T-helper 17 cell (primary cell): ENCODE measurements around the gene PEDS1. TPM values are rescaled to one million over a fixed set of nuclear protein-coding genes. Genes with fewer than 3 reads are reported as not detected.

ENCODE experiments used
- ATAC-seq: fragments of 150-1000 bp; cut with Tn5 transposase; 2 replicates; pipeline ENCODE4 v1.10.0; 2021; ENCODE audit warnings: mild to moderate bottlenecking, moderate library complexity
- DNase-seq, 3 donors: peaks; one replicate each; pipeline versions ENCODE4 v3.0.0 to v3.0.0-alpha.2; 2020 to 2021
- H3K9me3 ChIP-seq: one replicate; pipeline ENCODE4 v1.7.0; 2013; ENCODE audit warnings: low read length, mild to moderate bottlenecking; ENCODE audit not compliant: control insufficient read depth, poor library complexity, severe bottlenecking
- H3K27ac Mint-ChIP-seq: one replicate; pipeline ENCODE4 v1.8.0; 2022; ENCODE audit warnings: mild to moderate bottlenecking, moderate library complexity, mixed read lengths
- H3K27me3 Mint-ChIP-seq: one replicate; pipeline ENCODE4 v1.8.0; 2022; ENCODE audit warnings: mixed read lengths
- H3K36me3 Mint-ChIP-seq: one replicate; pipeline ENCODE4 v1.8.0; 2022; ENCODE audit warnings: low read depth, mixed read lengths
- H3K4me1 Mint-ChIP-seq: one replicate; pipeline ENCODE4 v1.8.0; 2022; ENCODE audit warnings: mild to moderate bottlenecking, mixed read lengths
- H3K4me3 Mint-ChIP-seq: one replicate; pipeline ENCODE4 v1.8.0; 2022; ENCODE audit warnings: mild to moderate bottlenecking, moderate library complexity, mixed read lengths
- total RNA-seq, 4 donors: library from RNA in 2 of 4; stranded (reverse) in 2 of 4; gene quantifications; one replicate each; pipeline ENCODE4 v1.2.3 and lab custom pipeline; 2022 to 2026

Gene PEDS1
- total RNA-seq, 2 donors from 2014 or later: 14.3 to 22.6 TPM

DNA sequence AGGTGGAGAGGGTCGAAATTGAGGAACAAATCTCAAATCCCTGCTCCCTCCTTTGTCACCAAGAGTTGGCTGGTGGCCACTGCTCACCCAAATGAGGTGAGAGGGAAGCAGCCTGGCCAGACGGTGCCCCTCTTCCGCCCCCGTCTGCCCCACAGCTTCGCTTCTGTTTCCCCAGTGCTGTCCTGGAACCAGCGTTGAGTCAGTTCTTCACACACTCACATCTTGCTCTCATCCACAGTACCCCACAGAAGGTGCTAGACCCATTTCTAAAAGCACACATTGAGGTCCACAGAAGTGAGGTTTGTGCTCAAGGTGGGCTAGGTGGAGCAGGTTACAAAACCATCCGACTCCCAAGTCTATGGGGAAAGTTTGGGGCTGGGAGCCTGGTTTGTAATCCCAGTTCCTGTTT lies 40.9 kb upstream of the PEDS1 start:
- Mint-ChIP-seq H3K27me3 (no peaks in the 10 kb centered on the region), H3K27ac (peak overlapping the region; percentile 14), H3K4me1 (peaks cover 27% of the 10 kb centered on the region), H3K36me3 (no peaks in the 10 kb centered on the region), H3K4me3 (peak overlapping the region; percentile 5)
- no peak for ATAC-seq
- H3K9me3 ChIP-seq: no peaks in the 10 kb centered on the region
- no peak for DNase-seq

DNA sequence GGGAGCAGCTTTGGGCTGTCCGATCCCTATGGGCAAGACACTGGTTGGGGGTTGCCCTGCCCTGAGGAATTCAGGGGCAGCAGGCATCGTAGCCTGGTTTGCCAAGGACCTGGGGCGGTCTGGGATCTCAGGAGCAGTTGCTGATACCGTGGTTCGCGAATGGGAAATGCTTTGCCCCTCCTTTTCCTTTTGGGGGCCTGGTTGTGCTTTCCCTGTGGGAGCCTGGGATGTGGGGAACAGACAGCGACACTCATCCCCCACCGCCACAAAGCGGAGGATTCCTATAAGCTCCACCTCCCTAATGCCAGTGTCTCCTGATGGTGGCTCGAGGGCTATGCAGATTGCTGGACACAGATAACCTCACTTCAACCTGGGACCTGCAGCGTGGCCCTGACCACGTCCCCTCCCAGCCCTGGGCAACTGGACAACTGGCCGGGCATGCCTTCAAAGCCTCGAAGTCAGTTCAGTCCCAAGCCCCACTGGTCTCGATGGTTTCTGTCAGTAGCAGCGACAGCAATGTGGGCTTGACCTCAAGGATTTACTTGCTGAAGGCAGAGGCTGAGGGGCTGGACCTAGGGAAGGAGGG lies 40.4 kb upstream of the PEDS1 start:
- no peaks in the 10 kb centered on the region for H3K27me3 Mint-ChIP-seq

DNA sequence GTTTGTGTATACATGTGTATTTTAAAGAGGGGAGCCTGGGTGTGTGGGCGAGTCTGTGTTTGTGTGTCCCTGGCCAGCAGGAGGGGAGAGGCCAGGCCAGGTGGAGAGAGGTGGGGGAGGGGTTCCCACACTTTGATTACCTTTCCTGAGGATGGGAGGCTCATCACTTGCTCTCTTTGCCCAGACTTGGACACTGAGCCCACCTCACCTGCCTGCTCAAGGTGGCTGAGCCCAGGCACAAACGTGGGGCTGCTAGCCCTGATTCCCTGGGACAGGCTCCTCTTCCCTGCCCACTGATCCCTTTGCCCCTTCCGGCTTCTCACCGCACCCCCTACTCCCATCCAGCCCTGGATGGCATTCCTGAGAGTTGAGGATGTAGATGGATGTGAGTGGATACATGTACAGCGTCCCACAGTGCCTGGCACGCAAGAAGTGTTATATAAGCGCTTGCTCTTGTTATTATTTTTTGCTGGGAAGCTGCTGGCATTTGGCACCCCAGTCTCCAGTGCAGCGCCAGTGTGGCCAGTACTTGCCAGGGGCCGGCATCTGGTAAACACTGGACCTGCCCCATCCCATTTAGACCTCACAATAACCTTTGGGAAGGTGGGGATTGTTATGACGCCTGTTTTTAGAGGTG lies 39.8 kb upstream of the PEDS1 start:
- Mint-ChIP-seq H3K27ac (peak overlapping the region; percentile 94), H3K36me3 (no peaks in the 10 kb centered on the region), H3K27me3 (no peaks in the 10 kb centered on the region), H3K4me1 (peaks cover 27% of the 10 kb centered on the region), H3K4me3 (peak overlapping the region; percentile 92)
- no peaks in the 10 kb centered on the region for H3K9me3 ChIP-seq
- no peak for ATAC-seq
- DNase-seq: no peak

More for the DNA sequence above, 40.4 kb upstream of the PEDS1 start:
- Mint-ChIP-seq H3K4me1 (peaks cover 27% of the 10 kb centered on the region), H3K36me3 (no peaks in the 10 kb centered on the region), H3K27ac (peak overlapping the region; percentile 14), H3K4me3 (peak overlapping the region; percentile 92)
- ATAC-seq (no peak), DNase-seq (no peak)
- no peaks in the 10 kb centered on the region for H3K9me3 ChIP-seq

DNA sequence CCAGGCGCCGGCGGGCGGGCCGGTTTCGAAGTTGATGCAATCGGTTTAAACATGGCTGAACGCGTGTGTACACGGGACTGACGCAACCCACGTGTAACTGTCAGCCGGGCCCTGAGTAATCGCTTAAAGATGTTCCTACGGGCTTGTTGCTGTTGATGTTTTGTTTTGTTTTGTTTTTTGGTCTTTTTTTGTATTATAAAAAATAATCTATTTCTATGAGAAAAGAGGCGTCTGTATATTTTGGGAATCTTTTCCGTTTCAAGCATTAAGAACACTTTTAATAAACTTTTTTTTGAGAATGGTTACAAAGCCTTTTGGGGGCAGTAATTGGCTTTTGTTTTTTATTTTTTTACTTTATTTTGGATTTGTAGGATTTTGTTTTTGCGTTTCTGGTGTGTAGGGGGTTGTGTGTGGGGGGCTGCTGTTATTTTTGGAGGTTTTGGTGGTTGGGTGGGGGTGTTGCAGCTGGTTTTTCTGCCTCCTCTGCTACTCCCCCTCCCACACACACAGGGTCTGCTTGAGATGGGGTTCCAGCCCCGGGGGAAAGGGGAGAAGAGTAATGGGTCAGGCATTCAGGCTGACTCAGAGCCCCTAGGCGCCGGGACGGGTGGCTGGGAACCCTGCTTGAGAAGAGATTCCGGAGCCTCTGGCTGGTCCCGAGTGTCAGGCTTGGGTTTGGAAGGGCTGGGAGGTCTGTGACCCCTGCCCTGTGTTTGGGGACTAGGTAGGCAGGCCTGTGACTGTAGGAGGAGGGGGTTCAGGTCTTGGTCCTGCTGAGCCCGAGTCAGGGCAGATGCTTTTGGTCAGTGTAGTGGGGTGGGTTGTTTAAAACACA lies 39.1 kb upstream of the PEDS1 start:
- peaks cover 32% of the 10 kb centered on the region for H3K4me1 Mint-ChIP-seq
- DNase-seq (peak; percentile 55 to 62 (median 61)), ATAC-seq (peak; percentile 70)
- H3K27me3 Mint-ChIP-seq: no peaks in the 10 kb centered on the region
- no peaks in the 10 kb centered on the region for H3K36me3 Mint-ChIP-seq
- H3K9me3 ChIP-seq: no peaks in the 10 kb centered on the region
- H3K4me3 Mint-ChIP-seq: peak overlapping the region; percentile 92
- peak overlapping the region; percentile 94 for H3K27ac Mint-ChIP-seq

DNA sequence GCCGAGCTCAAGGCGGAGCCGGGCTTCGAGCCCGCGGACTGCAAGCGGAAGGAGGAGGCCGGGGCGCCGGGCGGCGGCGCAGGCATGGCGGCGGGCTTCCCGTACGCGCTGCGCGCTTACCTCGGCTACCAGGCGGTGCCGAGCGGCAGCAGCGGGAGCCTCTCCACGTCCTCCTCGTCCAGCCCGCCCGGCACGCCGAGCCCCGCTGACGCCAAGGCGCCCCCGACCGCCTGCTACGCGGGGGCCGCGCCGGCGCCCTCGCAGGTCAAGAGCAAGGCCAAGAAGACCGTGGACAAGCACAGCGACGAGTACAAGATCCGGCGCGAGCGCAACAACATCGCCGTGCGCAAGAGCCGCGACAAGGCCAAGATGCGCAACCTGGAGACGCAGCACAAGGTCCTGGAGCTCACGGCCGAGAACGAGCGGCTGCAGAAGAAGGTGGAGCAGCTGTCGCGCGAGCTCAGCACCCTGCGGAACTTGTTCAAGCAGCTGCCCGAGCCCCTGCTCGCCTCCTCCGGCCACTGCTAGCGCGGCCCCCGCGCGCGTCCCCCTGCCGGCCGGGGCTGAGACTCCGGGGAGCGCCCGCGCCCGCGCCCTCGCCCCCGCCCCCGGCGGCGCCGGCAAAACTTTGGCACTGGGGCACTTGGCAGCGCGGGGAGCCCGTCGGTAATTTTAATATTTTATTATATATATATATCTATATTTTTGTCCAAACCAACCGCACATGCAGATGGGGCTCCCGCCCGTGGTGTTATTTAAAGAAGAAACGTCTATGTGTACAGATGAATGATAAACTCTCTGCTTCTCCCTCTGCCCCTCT lies 38.2 kb upstream of the PEDS1 start:
- peak overlapping the region; percentile 94 for H3K27ac Mint-ChIP-seq
- H3K4me1 Mint-ChIP-seq: peaks cover 32% of the 10 kb centered on the region
- DNase-seq (peak; percentile 36 to 47 (median 42)), ATAC-seq (peak; percentile 51)
- H3K9me3 ChIP-seq: no peaks in the 10 kb centered on the region
- H3K27me3 Mint-ChIP-seq: no peaks in the 10 kb centered on the region
- H3K36me3 Mint-ChIP-seq: no peaks in the 10 kb centered on the region
- peak overlapping the region; percentile 92 for H3K4me3 Mint-ChIP-seq

DNA sequence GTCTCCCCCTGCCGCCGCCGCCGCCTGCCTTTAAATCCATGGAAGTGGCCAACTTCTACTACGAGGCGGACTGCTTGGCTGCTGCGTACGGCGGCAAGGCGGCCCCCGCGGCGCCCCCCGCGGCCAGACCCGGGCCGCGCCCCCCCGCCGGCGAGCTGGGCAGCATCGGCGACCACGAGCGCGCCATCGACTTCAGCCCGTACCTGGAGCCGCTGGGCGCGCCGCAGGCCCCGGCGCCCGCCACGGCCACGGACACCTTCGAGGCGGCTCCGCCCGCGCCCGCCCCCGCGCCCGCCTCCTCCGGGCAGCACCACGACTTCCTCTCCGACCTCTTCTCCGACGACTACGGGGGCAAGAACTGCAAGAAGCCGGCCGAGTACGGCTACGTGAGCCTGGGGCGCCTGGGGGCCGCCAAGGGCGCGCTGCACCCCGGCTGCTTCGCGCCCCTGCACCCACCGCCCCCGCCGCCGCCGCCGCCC lies 37.6 kb upstream of the PEDS1 start:
- Mint-ChIP-seq H3K27me3 (peaks cover 2% of the 10 kb centered on the region), H3K4me3 (peak overlapping the region; percentile 92), H3K4me1 (peaks cover 33% of the 10 kb centered on the region), H3K27ac (no peak overlapping the region), H3K36me3 (no peaks in the 10 kb centered on the region)
- H3K9me3 ChIP-seq: no peaks in the 10 kb centered on the region
- peak; percentile 36 for ATAC-seq
- peak; percentile 32 to 46 (median 41) for DNase-seq

DNA sequence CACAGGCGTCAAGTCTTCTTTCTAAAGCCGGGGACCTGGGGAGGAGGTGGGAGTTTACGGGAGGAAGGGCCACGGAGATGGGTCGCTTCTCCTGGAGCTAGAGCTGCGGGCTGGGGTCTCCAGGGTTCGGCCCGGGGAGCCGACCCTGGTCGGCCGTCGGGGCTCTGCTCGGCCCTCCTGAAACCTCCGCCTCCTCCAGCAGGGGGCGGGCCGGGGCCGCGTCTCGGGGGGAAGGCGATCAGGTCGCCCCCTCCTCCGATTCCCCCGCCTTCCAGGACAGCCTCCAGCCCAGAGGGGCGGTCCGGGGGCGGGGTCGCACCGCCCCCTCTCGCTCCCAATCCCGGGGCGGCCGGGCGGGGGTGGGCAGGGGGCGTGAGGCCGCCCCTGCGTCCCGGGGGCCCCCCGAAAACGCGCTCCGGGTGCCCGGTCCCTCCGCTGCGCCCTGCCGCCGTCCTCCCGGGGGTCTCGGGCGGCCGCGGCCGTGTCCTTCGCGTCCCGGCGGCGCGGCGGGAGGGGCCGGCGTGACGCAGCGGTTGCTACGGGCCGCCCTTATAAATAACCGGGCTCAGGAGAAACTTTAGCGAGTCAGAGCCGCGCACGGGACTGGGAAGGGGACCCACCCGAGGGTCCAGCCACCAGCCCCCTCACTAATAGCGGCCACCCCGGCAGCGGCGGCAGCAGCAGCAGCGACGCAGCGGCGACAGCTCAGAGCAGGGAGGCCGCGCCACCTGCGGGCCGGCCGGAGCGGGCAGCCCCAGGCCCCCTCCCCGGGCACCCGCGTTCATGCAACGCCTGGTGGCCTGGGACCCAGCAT lies 36.9 kb upstream of the PEDS1 start, which contains the start of gene CEBPB:
Gene CEBPB (plus strand): TSS at position 580 of the 814 bp plus-strand sequence. CDS start 204 bp downstream, at position 784.
- H3K27me3 Mint-ChIP-seq: peaks cover 8% of the 10 kb centered on the region
- H3K4me1 Mint-ChIP-seq: peaks cover 28% of the 10 kb centered on the region
- ATAC-seq (peak; percentile 66), DNase-seq (peak; percentile 75 to 78 (median 77))
- no peak within 1 kb of the TSS for H3K27ac Mint-ChIP-seq
- no peaks in the 10 kb centered on the region for H3K36me3 Mint-ChIP-seq
- peak within 1 kb of the TSS; percentile 92 for H3K4me3 Mint-ChIP-seq
- no peaks in the 10 kb centered on the region for H3K9me3 ChIP-seq

DNA sequence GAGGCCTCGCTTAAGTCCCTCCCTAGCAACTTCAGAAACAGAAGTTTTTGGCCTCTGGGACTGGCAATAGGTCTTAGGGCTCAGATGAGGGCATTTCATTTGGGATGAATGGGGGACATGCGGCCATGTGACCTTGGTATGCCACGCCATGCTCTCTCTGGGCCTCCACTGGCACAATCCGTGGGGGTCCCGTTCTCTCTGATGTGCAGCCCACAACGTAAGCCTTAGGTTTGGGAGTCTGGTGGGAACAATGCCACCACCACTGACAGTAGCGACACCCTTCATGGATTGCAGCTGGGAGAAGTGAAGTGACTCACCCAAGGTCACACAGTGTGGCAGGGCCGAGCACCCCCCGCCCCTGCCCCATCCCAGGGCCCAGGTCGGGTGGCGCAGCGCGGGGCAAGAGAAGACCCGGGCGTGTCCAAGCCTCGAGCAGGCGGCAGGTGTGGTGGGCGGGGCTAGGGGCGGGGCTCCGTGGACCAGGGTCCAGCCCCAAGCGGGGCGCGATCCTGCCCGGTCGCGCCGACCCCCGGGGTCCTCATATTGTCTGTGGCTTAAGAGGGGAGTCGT lies 36.2 kb upstream of the PEDS1 start:
- Mint-ChIP-seq H3K36me3 (no peaks in the 10 kb centered on the region), H3K4me3 (peak overlapping the region; percentile 66), H3K27me3 (peaks cover 11% of the 10 kb centered on the region), H3K4me1 (peaks cover 25% of the 10 kb centered on the region), H3K27ac (no peak overlapping the region)
- H3K9me3 ChIP-seq: no peaks in the 10 kb centered on the region
- DNase-seq (peak in 2 of 3 donors; percentile 26 to 37), ATAC-seq (no peak)

DNA sequence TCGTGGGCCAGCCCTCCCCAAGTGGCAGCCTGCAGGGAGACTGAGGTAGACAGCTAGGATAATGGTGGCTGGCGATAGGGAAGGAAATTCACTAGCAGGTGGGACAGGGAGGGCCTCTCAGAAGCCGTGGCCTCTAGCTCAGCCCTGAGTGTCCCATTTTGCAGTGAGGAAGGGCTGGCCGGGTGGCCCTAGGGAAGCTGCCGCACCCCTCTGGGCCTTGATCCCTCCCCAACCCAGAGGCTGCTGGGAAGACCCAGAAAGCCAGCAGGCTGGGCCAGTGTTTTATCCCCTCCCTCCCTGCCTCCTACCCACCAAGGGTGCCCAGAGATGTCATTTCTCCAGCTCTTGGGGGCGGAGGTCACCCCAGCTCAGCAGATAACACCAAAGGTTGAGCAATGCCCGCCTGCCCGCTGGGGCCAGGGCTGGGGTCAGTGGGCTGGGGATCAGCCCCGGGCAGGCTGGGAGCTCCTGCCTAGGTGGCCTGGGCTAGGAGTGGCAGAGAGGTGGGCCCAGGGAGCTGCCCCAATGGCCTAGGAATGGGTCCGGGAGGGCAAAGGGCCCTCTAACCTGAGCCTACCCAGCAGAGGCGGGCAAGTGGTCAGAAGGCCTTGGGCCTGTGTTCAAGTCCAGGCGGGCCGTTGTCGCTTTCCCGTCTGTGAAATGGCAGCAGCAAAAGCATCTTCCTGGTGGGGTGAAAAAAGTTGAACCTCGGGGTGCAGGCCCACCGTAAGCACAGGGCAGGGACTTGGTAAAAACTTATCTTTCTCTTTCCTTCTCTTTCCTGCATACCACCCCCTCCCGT lies 35.6 kb upstream of the PEDS1 start:
- H3K4me3 Mint-ChIP-seq: no peak overlapping the region
- DNase-seq (no peak), ATAC-seq (no peak)
- H3K27me3 Mint-ChIP-seq: peaks cover 18% of the 10 kb centered on the region
- H3K27ac Mint-ChIP-seq: no peak overlapping the region
- H3K4me1 Mint-ChIP-seq: peaks cover 24% of the 10 kb centered on the region
- no peaks in the 10 kb centered on the region for H3K9me3 ChIP-seq
- no peaks in the 10 kb centered on the region for H3K36me3 Mint-ChIP-seq

DNA sequence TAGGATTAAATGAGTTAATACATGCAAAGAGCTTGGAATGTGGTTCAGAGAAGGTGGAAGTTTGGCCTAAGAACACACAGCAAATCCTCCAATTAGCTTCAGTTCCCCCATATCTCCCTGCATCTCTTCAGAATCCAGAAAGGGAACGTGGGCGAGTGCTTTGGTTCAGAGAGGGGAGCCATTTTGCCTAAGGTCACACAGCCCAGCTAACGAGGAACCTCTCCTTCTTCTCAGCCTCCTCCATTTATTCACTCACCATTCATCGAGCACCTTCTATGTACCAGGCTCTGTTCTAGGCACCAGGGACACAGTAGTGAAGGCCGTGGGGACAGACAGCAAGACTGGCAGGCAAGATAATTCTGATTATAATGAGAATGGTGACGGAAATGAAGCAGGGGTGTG lies 34.8 kb upstream of the PEDS1 start:
- DNase-seq (no peak), ATAC-seq (no peak)
- Mint-ChIP-seq H3K27ac (no peak overlapping the region), H3K36me3 (no peaks in the 10 kb centered on the region), H3K4me1 (peaks cover 19% of the 10 kb centered on the region), H3K4me3 (no peak overlapping the region), H3K27me3 (peaks cover 18% of the 10 kb centered on the region)
- no peaks in the 10 kb centered on the region for H3K9me3 ChIP-seq

DNA sequence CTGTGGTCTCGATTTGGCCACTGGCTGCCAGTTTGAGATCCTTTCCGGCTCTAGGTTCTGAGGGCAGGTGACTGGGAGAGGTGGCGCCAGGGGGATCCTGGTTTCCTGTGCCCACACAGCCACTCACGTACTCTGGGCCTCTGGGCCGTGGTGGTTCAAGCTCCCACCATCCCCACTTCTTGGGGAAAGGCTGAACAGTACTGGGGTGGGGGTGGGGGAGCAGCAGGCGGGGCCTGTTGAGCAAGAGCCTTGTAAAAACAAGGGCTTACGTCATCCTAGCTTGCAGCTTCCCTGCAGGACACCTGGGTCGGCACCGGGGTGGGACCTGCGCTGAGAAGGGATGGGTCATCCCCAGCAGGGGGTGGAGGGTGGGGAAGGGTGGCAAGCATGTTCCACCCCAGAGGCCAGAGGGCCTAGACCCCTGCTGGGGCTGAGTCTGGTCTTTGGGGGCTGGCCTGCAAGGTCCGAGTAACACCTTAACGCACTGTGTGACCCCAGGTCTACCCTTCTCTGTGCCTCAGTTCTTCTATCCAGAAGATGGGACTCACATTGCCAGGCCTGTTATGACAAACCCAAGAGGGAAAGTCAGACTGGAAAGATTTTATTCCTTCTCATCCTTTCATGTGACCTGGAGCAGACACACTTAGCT lies 34.0 kb upstream of the PEDS1 start:
- H3K27me3 Mint-ChIP-seq: peaks cover 18% of the 10 kb centered on the region
- DNase-seq (no peak), ATAC-seq (no peak)
- H3K9me3 ChIP-seq: no peaks in the 10 kb centered on the region
- no peaks in the 10 kb centered on the region for H3K36me3 Mint-ChIP-seq
- H3K27ac Mint-ChIP-seq: no peak overlapping the region
- peaks cover 11% of the 10 kb centered on the region for H3K4me1 Mint-ChIP-seq
- H3K4me3 Mint-ChIP-seq: no peak overlapping the region
